DND-41 (cell line): ENCODE results near the gene CNTNAP5.

Source experiments
- CTCF ChIP-seq: IDR thresholded peaks from 2 replicates; pipeline ENCODE4 v1.5.1; 2012; ENCODE audit warnings: borderline replicate concordance, low read length, moderate library complexity, mild to moderate bottlenecking; ENCODE audit not compliant: poor library complexity, severe bottlenecking; ENCODE audit errors: extremely low read depth
- EZH2 ChIP-seq: IDR thresholded peaks from 3 replicates; pipeline ENCODE4 v1.6.1; 2012; ENCODE audit warnings: borderline replicate concordance, low read depth, mild to moderate bottlenecking, moderate library complexity, low read length, inconsistent platforms; ENCODE audit not compliant: severe bottlenecking

GRCh38 chr2:124320051-124320688 lies 295.1 kb downstream of the CNTNAP5 start:
- TF ChIP-seq CTCF = no peak
- TF ChIP-seq EZH2 = no peak
